ENCODE measurements around the gene RHEB. TPM values are rescaled to one million over a fixed set of nuclear protein-coding genes. Genes with fewer than 3 reads are reported as not detected.
"Not testable (repeated sequence)": the region's sequence is repeated elsewhere in the genome, so short reads cannot be mapped to it uniquely, and the experiment has no call there.

The RHEB gene
- total RNA-seq, 2 donors from 2014 or later = 66.8 to 67.6 TPM

DNA sequence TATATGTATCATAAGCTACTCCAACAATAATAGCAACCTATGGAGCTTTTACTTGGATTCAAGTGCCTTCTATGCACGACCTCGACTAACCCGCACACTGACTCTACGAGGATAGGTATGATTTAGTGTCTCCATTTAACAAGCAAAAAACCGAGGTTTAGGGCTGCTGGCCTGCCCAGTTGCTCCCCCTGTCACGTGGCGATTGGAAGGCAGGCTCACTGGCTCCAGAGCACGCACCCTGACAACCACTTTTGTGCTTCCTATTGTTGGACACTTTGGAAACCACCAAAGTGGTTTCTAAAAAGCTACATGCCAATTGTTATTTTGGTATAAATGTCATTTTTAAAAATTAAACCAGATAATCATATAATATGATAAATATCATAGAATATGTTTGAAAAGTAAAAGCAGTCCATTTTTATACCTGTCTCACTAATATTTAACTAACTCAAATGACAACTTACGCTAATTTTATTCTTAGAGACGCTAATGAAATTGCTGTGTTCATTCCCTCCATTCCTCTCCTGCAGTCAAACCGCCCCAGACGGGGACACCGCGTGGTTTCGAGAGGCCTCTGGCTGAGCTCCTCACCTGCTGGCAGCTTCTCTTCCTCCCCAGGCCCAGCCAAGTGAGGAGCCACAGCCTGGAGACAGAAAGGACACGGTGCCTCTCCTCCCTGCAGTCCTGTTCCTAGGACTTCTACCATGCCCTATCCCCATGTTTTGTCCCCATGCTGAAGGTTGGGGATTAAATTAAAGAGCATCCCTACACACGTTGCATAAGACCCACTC is 22.2 kb upstream of the RHEB start:
- intact Hi-C loops (cut with DNase I) = no loop called here
- Histone ChIP-seq H3K27me3 (no peaks in the 10 kb centered on the region), H3K36me3 (no peaks in the 10 kb centered on the region), H3K4me3 (no peak overlapping the region), H3K4me1 (no peaks in the 10 kb centered on the region), H3K9me3 (no peaks in the 10 kb centered on the region), H3K27ac (no peak overlapping the region), H3K9ac (ENCODE audit: low read depth in 2 of 2, low read length in 2 of 2) (no peak overlapping the region)
- DNase-seq = no peak
- TF ChIP-seq, protein P1, sequence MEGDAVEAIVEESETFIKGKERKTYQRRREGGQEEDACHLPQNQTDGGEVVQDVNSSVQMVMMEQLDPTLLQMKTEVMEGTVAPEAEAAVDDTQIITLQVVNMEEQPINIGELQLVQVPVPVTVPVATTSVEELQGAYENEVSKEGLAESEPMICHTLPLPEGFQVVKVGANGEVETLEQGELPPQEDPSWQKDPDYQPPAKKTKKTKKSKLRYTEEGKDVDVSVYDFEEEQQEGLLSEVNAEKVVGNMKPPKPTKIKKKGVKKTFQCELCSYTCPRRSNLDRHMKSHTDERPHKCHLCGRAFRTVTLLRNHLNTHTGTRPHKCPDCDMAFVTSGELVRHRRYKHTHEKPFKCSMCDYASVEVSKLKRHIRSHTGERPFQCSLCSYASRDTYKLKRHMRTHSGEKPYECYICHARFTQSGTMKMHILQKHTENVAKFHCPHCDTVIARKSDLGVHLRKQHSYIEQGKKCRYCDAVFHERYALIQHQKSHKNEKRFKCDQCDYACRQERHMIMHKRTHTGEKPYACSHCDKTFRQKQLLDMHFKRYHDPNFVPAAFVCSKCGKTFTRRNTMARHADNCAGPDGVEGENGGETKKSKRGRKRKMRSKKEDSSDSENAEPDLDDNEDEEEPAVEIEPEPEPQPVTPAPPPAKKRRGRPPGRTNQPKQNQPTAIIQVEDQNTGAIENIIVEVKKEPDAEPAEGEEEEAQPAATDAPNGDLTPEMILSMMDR (IDR thresholded peaks at IDR 0.05) = no peak

DNA sequence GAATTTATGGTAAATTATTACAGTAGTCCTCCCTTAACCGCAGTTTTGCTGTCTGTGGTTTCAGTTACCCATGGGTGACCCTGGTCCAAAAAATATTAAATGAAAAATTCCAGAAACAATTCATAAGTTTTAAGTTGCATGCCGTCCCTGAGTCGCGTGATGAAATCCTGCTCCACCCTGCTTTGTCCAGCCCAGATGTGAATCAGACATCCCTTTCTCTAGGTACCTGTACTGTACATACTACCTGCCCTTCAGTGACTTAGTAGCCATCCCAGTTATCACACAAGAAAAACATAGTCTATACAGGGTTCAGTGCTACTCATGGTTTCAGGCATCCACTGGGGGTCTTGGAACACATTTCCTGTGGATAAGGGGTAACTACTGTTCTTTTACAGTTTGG is 20.5 kb upstream of the RHEB start:
- H3K27me3 ChIP-seq = no peaks in the 10 kb centered on the region
- H3K9ac ChIP-seq (ENCODE audit: low read depth in 2 of 2, low read length in 2 of 2) = no peak overlapping the region
- DNase-seq = no peak
- intact Hi-C loops (cut with DNase I) = no loop called here
- no peak overlapping the region for H3K4me3 ChIP-seq
- no peaks in the 10 kb centered on the region for H3K4me1 ChIP-seq
- H3K9me3 ChIP-seq = no peaks in the 10 kb centered on the region
- H3K27ac ChIP-seq = no peak overlapping the region
- H3K36me3 ChIP-seq = no peaks in the 10 kb centered on the region
- TF ChIP-seq, protein P1 (IDR thresholded peaks at IDR 0.05) = no peak

DNA sequence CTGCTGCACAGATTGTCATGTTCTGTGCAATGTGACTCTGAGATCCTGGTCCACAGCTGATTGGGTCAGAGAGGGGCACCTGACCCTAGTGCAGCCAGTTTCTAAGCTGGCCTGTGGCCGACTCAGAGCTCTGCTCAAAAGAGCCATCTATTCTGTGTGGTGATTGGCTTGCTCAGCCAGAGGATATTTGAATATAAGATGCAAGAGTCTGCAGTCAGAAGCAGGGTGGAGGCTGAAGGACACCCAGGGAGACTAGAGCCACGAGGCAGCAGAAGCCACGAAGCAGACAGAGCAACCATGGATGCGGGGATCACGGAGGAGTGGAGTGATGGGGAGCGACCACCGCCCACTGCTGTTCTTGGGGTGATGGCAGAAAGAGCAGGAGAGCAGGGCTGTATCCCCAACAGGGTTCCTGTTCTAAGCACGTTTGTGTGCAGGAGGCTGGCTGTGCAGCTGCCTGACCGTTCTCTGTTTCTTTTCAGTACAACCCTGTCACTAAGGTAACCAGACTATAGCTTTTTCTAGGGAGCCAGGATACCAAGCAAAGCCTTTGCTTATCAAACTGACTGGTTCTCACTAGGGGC is 19.5 kb upstream of the RHEB start:
- no peak overlapping the region for H3K27ac ChIP-seq
- intact Hi-C loops (cut with DNase I) = no loop called here

DNA sequence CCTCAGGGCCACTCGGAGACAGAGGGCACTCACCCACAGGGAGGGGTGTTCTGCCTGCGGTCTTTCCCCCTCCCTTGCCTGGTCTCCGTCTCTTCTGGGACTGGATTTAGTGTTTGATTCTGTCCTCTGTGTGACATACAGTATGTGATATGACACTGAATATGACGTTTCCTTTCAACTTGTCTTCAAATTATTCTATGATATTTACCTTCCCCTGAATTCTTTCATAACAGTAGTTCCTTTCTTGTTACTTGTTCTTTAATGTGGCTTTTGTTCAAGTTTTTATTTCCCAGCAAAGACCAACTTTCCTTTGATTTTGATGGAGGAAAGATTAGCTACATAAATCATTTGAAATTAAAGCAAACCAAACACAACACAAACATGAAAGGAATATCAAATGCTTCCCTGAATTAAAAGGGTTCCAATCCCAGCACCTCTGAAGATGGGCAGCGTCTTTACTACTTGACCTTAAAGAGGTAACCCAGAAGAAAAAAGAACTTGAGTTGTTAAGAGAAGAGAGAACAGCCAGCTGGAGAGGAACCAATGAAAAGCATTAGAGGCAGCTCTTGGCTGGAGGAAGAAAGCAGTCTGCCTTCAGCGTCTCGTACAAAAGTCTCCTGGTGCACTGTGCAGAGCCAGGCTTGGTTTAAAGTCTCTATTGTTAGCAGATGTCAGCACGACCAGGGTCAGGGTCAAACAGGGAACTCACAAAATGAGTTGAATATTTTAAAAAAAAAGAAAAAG is 18.3 kb upstream of the RHEB start:
- Histone ChIP-seq H3K4me1 (no peaks in the 10 kb centered on the region), H3K9me3 (no peaks in the 10 kb centered on the region), H3K27ac (no peak overlapping the region), H3K4me3 (no peak overlapping the region), H3K36me3 (no peaks in the 10 kb centered on the region), H3K9ac (ENCODE audit: low read depth in 2 of 2, low read length in 2 of 2) (no peak overlapping the region), H3K27me3 (no peaks in the 10 kb centered on the region)
- no peak for DNase-seq
- TF ChIP-seq, protein P1 (IDR thresholded peaks at IDR 0.05) = no peak
- intact Hi-C loops (cut with DNase I) = no loop called here

More for the DNA sequence above, 19.5 kb upstream of the RHEB start:
- DNase-seq = no peak
- Histone ChIP-seq H3K4me3 (no peak overlapping the region), H3K9ac (ENCODE audit: low read depth in 2 of 2, low read length in 2 of 2) (no peak overlapping the region), H3K36me3 (no peaks in the 10 kb centered on the region), H3K27me3 (no peaks in the 10 kb centered on the region), H3K9me3 (no peaks in the 10 kb centered on the region), H3K4me1 (no peaks in the 10 kb centered on the region)
- TF ChIP-seq, protein P1 (IDR thresholded peaks at IDR 0.05) = no peak

DNA sequence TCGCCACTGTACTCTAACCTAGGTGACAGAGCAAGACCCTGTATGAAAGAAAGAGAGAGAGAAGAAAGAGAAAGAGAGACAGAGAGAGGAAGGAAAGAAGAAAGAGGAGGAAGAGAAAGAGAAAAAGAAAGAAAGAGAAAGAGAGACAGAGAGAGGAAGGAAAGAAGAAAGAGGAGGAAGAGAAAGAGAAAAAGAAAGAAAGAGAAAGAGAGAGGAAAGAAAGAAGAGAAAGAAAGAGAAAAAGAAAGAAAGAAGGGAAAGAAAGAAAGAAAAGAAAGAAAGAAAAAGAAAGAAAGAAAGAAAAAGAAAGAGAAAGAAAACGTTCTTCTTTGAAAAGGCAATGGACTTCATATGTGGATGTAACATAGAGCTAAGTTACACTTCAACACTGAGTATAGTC is 16.5 kb upstream of the RHEB start:
- H3K9me3 ChIP-seq; H3K4me1 ChIP-seq; H3K27ac ChIP-seq; H3K36me3 ChIP-seq; H3K4me3 ChIP-seq; H3K27me3 ChIP-seq; H3K9ac ChIP-seq (ENCODE audit: low read depth in 2 of 2, low read length in 2 of 2); intact Hi-C loops (cut with DNase I); DNase-seq: not testable (repeated sequence)
